Fibroblast of peridontal ligament (primary cell): ENCODE data around the gene EPS8L2.

Experiments
- DNase-seq: peaks from one replicate; pipeline ENCODE4 v3.0.0-alpha.2; 2010; ENCODE audit errors: extremely low read depth

The EPS8L2 gene

DNA sequence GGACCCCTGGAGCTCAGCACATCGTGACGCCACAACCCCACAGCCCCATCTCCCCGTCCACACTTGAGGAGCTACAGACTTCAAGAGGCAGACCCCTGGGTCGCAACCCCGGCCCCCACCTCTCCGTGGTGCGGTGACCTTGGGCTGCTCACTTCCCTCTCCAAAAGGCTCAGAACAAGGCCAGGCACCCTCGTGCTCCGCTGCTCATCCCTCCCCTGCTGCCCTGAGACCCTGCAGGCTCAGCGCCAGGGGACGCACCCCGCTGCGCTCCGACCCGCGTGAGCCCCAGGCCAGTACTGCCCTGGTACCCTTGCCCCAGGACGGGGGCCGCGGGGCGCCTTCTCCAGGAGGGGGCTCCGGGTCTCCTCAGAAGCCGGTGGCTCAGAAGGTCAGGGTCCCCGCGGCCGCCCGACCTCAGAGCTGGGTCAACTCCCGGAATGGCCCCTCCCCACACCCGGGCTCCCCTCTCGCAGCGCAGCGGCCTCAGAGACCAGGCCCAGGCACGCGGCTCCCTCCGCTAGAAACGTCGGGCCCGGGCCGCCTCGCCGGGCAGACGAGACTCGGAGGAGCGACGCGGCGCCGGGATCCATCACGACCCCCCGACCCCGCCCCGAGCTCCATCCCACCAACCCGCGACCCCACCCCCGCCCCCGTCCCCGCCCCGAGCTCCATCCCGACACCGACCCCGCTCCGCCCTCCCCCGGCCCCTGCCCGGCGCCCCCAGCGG, 70.7 kb downstream of the EPS8L2 start:
- DNase-seq: no peak
